Neuron (in vitro differentiated cells): Measurements from ENCODE around the gene SCG5.

Experiments
- H2AFZ ChIP-seq: one replicate; pipeline ENCODE4 v1.6.1; 2013; ENCODE audit warnings: low read depth, mild to moderate bottlenecking, inconsistent platforms, low read length, moderate library complexity
- H3K27me3 ChIP-seq: one replicate; pipeline ENCODE4 v1.6.1; 2013; ENCODE audit warnings: low read length; ENCODE audit not compliant: insufficient read depth
- H3K36me3 ChIP-seq: one replicate; pipeline ENCODE4 v1.6.1; 2013; ENCODE audit warnings: low read length; ENCODE audit not compliant: insufficient read depth
- H3K4me1 ChIP-seq: one replicate; pipeline ENCODE4 v1.6.1; 2013; ENCODE audit warnings: low read length; ENCODE audit not compliant: insufficient read depth
- H3K4me3 ChIP-seq: 2 replicates; pipeline ENCODE4 v1.5.1; 2013; ENCODE audit warnings: mild to moderate bottlenecking, low read length, moderate library complexity
- H3K9me3 ChIP-seq: one replicate; pipeline ENCODE4 v1.6.1; 2013; ENCODE audit warnings: low read length

SCG5 gene

GRCh38 chr15:32687556-32687955 is 46.0 kb downstream of the SCG5 start:
- Histone ChIP-seq H2AFZ (no peak overlapping the region), H3K9me3 (no peaks in the 10 kb centered on the region), H3K4me1 (peaks cover 4% of the 10 kb centered on the region), H3K27me3 (no peaks in the 10 kb centered on the region), H3K36me3 (no peaks in the 10 kb centered on the region), H3K4me3 (no peak overlapping the region)

GRCh38 chr15:32688151-32688639 is 46.7 kb downstream of the SCG5 start:
- peaks cover 4% of the 10 kb centered on the region for H3K4me1 ChIP-seq
- H3K4me3 ChIP-seq = no peak overlapping the region
- no peaks in the 10 kb centered on the region for H3K36me3 ChIP-seq
- H3K27me3 ChIP-seq = no peaks in the 10 kb centered on the region
- H3K9me3 ChIP-seq = no peaks in the 10 kb centered on the region
- H2AFZ ChIP-seq = no peak overlapping the region

GRCh38 chr15:32690941-32691688 is 49.6 kb downstream of the SCG5 start:
- Histone ChIP-seq H3K9me3 (no peaks in the 10 kb centered on the region), H3K27me3 (no peaks in the 10 kb centered on the region), H3K4me1 (no peaks in the 10 kb centered on the region), H2AFZ (no peak overlapping the region), H3K36me3 (no peaks in the 10 kb centered on the region), H3K4me3 (no peak overlapping the region)

DNA sequence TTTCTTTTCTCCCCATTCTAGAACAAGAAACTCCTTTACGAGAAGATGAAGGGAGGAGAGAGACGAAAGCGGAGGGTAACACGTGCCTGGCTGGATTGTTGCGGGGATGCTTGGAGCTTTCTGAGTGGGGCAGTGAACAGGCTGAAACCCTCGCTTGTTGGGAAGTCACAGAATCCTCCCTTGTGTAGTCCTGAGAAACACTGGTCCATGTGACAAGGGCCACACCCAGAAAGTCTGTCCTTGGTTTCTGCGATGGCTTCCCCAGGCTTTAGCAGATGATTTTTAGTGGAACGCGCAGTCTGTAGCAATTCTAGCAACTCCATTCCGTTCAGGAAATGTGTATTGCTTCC is 50.2 kb downstream of the SCG5 start:
- Histone ChIP-seq H3K36me3 (no peaks in the 10 kb centered on the region), H3K9me3 (no peaks in the 10 kb centered on the region), H2AFZ (no peak overlapping the region), H3K4me3 (no peak overlapping the region), H3K27me3 (no peaks in the 10 kb centered on the region), H3K4me1 (no peaks in the 10 kb centered on the region)

- H3K4me1 ChIP-seq = no peaks in the 10 kb centered on the region
- H2AFZ ChIP-seq = no peak overlapping the region
- no peak overlapping the region for H3K4me3 ChIP-seq
- no peaks in the 10 kb centered on the region for H3K27me3 ChIP-seq
- no peaks in the 10 kb centered on the region for H3K9me3 ChIP-seq
- H3K36me3 ChIP-seq = no peaks in the 10 kb centered on the region
Observed at GRCh38 chr15:32692286-32692685, 50.8 kb downstream of the SCG5 start.

GRCh38 chr15:32694222-32694983 is 52.9 kb downstream of the SCG5 start:
- Histone ChIP-seq H3K36me3 (no peaks in the 10 kb centered on the region), H3K4me3 (no peak overlapping the region), H3K27me3 (no peaks in the 10 kb centered on the region), H2AFZ (no peak overlapping the region), H3K9me3 (no peaks in the 10 kb centered on the region), H3K4me1 (no peaks in the 10 kb centered on the region)

DNA sequence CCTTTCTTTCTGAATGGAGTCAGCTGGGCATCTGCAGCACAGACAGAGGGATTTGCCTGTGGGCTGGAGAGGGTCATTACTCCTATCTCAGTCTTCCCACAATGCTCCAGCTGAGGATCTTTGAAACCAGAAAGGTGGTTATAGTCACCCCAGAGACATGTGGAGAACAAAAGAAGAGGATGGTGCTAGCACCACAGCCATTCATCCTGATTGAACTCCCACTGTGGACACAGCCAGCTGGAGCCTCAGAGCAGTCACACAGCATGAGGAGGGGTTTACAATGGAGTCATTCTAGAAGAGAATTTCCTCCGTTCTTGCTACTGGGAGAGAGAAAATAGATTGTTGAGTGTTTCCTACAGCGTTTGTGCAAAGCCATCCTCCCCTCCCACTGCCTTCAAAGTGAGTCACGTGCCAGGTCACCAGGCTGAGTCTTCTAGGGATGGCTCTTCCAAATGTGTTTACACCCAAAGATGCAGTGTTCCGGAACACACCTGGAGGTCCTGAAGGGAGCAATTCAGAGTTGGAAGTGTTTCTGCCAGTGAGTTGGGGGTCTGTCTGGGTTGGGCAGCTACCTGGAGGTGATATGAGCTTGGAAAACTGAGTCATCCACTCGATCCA is 57.4 kb downstream of the SCG5 start:
- H3K4me3 ChIP-seq = no peak overlapping the region
- no peaks in the 10 kb centered on the region for H3K9me3 ChIP-seq
- H3K27me3 ChIP-seq = no peaks in the 10 kb centered on the region
- H2AFZ ChIP-seq = no peak overlapping the region
- H3K4me1 ChIP-seq = no peaks in the 10 kb centered on the region
- no peaks in the 10 kb centered on the region for H3K36me3 ChIP-seq

DNA sequence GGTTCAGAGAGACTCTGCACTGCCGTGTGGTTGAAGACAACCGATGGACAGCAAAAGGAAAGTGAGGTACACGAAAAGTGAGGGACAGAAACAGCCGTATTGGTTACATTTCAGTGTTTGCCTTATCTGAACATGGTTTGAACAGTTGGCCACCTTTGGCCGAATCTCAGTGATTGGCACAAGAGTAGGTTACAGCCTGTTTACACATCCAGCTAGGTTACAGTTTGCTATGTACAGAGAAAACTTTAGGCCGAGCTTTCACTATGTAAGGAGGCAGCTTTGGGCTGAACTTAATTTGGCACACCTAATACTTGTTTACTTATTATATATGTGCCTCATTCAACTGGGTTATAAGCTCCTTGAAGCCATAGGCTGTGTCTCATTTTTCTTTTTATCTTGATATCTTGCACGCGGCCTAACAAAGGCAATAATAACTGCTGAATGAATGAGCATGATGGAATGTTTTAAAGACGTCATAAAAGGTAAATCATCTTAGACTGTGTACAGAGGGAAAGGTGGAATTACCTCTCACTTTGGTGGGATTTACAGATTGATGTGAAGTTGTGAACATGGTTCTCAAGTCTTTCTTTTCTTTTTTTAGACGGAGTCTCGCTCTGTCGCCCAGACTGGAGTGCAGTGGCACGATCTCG is 59.1 kb downstream of the SCG5 start:
- no peak overlapping the region for H2AFZ ChIP-seq
- peaks cover 3% of the 10 kb centered on the region for H3K27me3 ChIP-seq
- H3K36me3 ChIP-seq = no peaks in the 10 kb centered on the region
- H3K4me3 ChIP-seq = no peak overlapping the region
- no peaks in the 10 kb centered on the region for H3K4me1 ChIP-seq
- H3K9me3 ChIP-seq = no peaks in the 10 kb centered on the region

DNA sequence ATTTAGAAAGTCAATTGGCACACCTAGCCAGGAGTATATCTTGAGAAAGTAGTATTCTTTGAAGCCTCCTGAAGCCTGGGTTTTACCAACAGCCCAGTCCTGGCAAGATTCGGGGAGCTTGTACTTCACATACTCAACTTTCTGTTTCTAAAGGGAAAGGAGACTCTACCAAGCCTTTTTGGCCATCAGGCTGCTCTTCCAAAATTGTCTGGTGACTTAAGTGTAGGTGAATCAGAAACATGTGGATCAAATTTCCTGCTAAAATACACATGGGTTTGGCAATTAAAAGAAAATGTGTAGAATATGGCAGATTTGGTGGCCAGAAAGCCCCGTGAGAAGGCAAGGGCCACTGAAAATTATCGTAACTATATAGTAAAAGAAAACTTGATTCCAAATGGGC is 60.4 kb downstream of the SCG5 start:
- no peaks in the 10 kb centered on the region for H3K36me3 ChIP-seq
- H3K9me3 ChIP-seq = no peaks in the 10 kb centered on the region
- H3K4me3 ChIP-seq = no peak overlapping the region
- no peak overlapping the region for H2AFZ ChIP-seq
- H3K27me3 ChIP-seq = peaks cover 4% of the 10 kb centered on the region
- no peaks in the 10 kb centered on the region for H3K4me1 ChIP-seq

GRCh38 chr15:32704395-32704981 is 63.0 kb downstream of the SCG5 start:
- peaks cover 6% of the 10 kb centered on the region for H3K27me3 ChIP-seq

GRCh38 chr15:32705446-32705845 is 63.9 kb downstream of the SCG5 start:
- Histone ChIP-seq H3K36me3 (no peaks in the 10 kb centered on the region), H3K4me1 (no peaks in the 10 kb centered on the region), H3K9me3 (no peaks in the 10 kb centered on the region), H3K27me3 (peaks cover 6% of the 10 kb centered on the region), H3K4me3 (no peak overlapping the region), H2AFZ (no peak overlapping the region)

More at GRCh38 chr15:32704395-32704981, 63.0 kb downstream of the SCG5 start:
- Histone ChIP-seq H3K36me3 (no peaks in the 10 kb centered on the region), H3K4me1 (no peaks in the 10 kb centered on the region), H3K4me3 (no peak overlapping the region), H3K9me3 (no peaks in the 10 kb centered on the region), H2AFZ (no peak overlapping the region)

GRCh38 chr15:32706704-32707103 is 65.2 kb downstream of the SCG5 start:
- no peaks in the 10 kb centered on the region for H3K4me1 ChIP-seq
- H3K4me3 ChIP-seq = no peak overlapping the region
- no peaks in the 10 kb centered on the region for H3K9me3 ChIP-seq
- peaks cover 6% of the 10 kb centered on the region for H3K27me3 ChIP-seq
- no peak overlapping the region for H2AFZ ChIP-seq
- no peaks in the 10 kb centered on the region for H3K36me3 ChIP-seq
